Suprapubic skin (tissue), 4 donors: Measurements from ENCODE around the gene MMD2. TPM values are rescaled to one million over a fixed set of nuclear protein-coding genes. Genes with fewer than 3 reads are reported as not detected.

Experiments used
- DNase-seq, 2 donors: peaks; one replicate each; pipeline ENCODE4 v3.0.0-alpha.2; 2019; ENCODE audit warnings: low spot score in 2 of 2
- H3K27ac ChIP-seq: fragments of 200-600 bp; sonication (generic); one replicate; pipeline ENCODE4 v1.5.1; 2019
- H3K27me3 ChIP-seq: fragments of 200-600 bp; sonication (generic); one replicate; pipeline ENCODE4 v1.5.1; 2019
- H3K36me3 ChIP-seq: fragments of 200-600 bp; sonication (generic); one replicate; pipeline ENCODE4 v1.5.1; 2019
- H3K4me1 ChIP-seq: fragments of 200-600 bp; sonication (generic); one replicate; pipeline ENCODE4 v1.5.1; 2019
- H3K4me3 ChIP-seq: fragments of 200-600 bp; sonication (generic); one replicate; pipeline ENCODE4 v1.5.1; 2019; ENCODE audit warnings: mild to moderate bottlenecking
- H3K9me3 ChIP-seq: fragments of 200-600 bp; sonication (generic); one replicate; pipeline ENCODE4 v1.5.1; 2019
- EP300 ChIP-seq: sonication (generic); formaldehyde crosslinking; IDR thresholded peaks from one replicate; pipeline ENCODE4 v1.6.1; 2017; ENCODE audit warnings: antibody characterized with exemption
- POLR2A ChIP-seq, 2 donors: fragments of 450-650 bp; IDR thresholded peaks; one replicate each; pipeline ENCODE4 v1.6.1; 2017; ENCODE audit warnings: antibody characterized with exemption in 2 of 2, mild to moderate bottlenecking in 2 of 2, moderate library complexity in 2 of 2
- POLR2AphosphoS5 ChIP-seq, 3 donors: sonication (generic); formaldehyde crosslinking; IDR thresholded peaks; one replicate each; pipeline ENCODE4 v1.6.1; 2017; ENCODE audit warnings: antibody characterized with exemption in 3 of 3
- WGBS: methylation state at CpG from one replicate; pipeline ENCODE4 v1.1.5; 2018; 5-methylcytosine and 5-hydroxymethylcytosine counted together
- total RNA-seq, 4 donors: library from RNA; depleted of rRNA; stranded (reverse); fragments of >200 nt; gene quantifications; one replicate each; pipeline ENCODE4 v1.1.0, GENCODE V29; 2016
- TF ChIP-seq, protein P1 (sequence below), 2 donors: fragments of 200-600 bp in 1 of 2; fragments of 450-650 bp in 1 of 2; sonication (generic) in 1 of 2; IDR thresholded peaks; one replicate each; pipeline ENCODE4 v1.5.1; 2016 to 2019; ENCODE audit warnings: antibody characterized with exemption in 2 of 2, mild to moderate bottlenecking in 1 of 2, moderate library complexity in 1 of 2

MMD2 gene
- total RNA-seq, 4 donors from 2014 or later: not detected

DNA sequence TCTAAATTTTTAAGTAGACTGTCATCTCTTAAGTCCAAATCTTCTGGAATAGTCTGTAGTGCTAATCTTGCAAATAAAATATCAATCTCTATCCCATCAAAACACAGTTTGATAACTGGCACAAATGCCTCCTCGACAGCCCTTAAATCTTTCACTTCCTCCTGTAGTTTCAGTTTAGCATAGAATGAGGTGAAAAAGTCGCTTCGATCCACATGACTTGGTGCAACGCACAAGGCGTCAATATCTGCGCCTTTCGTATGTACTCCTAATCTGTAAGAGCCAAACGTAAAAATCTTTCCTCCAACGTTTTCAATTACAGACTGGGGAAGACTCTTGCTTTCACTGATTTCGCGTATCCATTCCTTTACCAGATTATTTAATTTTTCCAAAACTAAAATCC, 97.8 kb downstream of the MMD2 start:
- peak overlapping the region; percentile 40 for H3K4me3 ChIP-seq
- TF ChIP-seq POLR2A (IDR thresholded peaks at IDR 0.05): no peak
- TF ChIP-seq EP300: no peak

DNA sequence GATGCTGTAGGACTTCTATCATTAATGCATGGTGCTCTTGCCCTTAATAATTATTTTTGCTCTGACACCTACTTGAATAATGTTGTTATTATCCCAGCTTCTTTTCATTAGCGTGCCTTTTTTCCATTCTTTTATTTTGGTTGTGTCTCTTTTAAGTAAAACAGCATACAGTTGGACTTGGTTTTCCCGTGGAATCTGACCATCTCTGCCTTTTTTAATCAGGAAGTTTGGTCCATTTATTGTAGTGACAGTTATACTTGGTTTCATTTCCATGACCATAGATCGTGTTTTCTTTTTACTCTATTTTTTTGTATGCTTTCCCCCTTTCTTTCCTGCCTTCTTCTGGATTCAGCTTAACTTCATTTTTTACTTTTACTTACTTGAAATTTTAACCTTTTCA, 101.8 kb downstream of the MMD2 start:
- no peaks in the 10 kb centered on the region for H3K36me3 ChIP-seq
- DNase-seq: no peak
- no peaks in the 10 kb centered on the region for H3K4me1 ChIP-seq
- H3K9me3 ChIP-seq: no peaks in the 10 kb centered on the region
- TF ChIP-seq POLR2AphosphoS5 (IDR thresholded peaks at IDR 0.05) (no peak), POLR2A (IDR thresholded peaks at IDR 0.05) (no peak), EP300 (no peak)
- TF ChIP-seq, protein P1, sequence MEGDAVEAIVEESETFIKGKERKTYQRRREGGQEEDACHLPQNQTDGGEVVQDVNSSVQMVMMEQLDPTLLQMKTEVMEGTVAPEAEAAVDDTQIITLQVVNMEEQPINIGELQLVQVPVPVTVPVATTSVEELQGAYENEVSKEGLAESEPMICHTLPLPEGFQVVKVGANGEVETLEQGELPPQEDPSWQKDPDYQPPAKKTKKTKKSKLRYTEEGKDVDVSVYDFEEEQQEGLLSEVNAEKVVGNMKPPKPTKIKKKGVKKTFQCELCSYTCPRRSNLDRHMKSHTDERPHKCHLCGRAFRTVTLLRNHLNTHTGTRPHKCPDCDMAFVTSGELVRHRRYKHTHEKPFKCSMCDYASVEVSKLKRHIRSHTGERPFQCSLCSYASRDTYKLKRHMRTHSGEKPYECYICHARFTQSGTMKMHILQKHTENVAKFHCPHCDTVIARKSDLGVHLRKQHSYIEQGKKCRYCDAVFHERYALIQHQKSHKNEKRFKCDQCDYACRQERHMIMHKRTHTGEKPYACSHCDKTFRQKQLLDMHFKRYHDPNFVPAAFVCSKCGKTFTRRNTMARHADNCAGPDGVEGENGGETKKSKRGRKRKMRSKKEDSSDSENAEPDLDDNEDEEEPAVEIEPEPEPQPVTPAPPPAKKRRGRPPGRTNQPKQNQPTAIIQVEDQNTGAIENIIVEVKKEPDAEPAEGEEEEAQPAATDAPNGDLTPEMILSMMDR (IDR thresholded peaks at IDR 0.05): no peak
- no peak overlapping the region for H3K27ac ChIP-seq
- H3K4me3 ChIP-seq: no peak overlapping the region
- peaks cover 8% of the 10 kb centered on the region for H3K27me3 ChIP-seq
- 89% methylated on average over 3 of the region's 3 CpGs for WGBS

More for the DNA sequence above, 97.8 kb downstream of the MMD2 start:
- Histone ChIP-seq H3K27me3 (peaks cover 19% of the 10 kb centered on the region), H3K4me1 (no peaks in the 10 kb centered on the region), H3K36me3 (no peaks in the 10 kb centered on the region), H3K9me3 (no peaks in the 10 kb centered on the region), H3K27ac (no peak overlapping the region)
- WGBS: 85% methylated on average over 11 of the region's 11 CpGs
- DNase-seq: no peak

DNA sequence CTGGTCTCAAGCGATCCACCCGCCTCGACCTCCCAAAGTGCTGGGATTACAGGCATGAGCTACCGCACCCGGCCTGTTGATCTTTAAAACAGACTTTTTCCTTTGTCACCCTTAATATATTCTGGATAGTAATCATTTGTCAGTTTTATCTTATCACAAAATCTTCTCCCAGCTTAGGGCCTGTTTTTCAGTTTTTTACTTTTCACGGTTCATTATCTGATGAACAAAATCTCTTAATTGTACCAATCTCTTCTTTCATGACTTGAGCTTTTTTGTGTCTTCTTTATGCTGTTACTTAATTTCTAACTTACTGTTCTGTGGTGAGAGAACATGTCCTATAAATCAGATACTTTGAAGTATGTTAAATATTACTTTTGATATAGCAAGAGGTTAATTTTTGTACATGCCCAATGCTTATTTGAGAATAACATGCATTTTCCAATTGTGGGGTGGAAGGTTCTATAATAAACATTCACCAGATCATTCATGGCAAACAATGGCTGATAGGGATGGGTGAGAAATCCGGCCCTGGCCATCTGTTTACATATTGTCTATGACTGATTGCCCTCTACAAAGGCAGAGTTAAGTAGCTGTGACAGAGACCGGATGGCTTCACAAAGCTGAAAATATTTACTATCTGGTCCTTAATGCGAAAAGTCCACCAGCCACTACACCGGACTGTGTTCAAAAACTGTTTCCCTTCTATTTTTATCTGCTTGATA, 102.5 kb downstream of the MMD2 start:
- no peak for DNase-seq
- 84% methylated on average over 10 of the region's 10 CpGs for WGBS
- Histone ChIP-seq H3K36me3 (no peaks in the 10 kb centered on the region), H3K9me3 (no peaks in the 10 kb centered on the region), H3K4me1 (no peaks in the 10 kb centered on the region), H3K27ac (no peak overlapping the region), H3K4me3 (no peak overlapping the region), H3K27me3 (peaks cover 2% of the 10 kb centered on the region)
- TF ChIP-seq, protein P1 (IDR thresholded peaks at IDR 0.05): no peak
- TF ChIP-seq POLR2AphosphoS5 (IDR thresholded peaks at IDR 0.05): no peak
- no peak for TF ChIP-seq EP300

Other genes with a start within 250 kb of the MMD2 start
- 10 to 100 TPM; 26.2 to 81.2 (median 52.2) TPM for gene AP5Z1, start 183.6 kb downstream of the MMD2 start, total RNA-seq
- under 1 TPM in 2 of 4 donors, not detected in 2; 0.11 to 0.30 TPM for gene PAPOLB, start 97.2 kb downstream of the MMD2 start, total RNA-seq
- 1 to 10 TPM; 2.1 to 6.8 (median 3.6) TPM for gene RADIL, start 75.5 kb downstream of the MMD2 start, total RNA-seq
- gene RBAK, start 86.7 kb upstream of the MMD2 start, total RNA-seq: 10 to 100 TPM in 2 of 4 donors, 1 to 10 TPM in 2; 6.4 to 15.0 (median 9.6) TPM
- 10 to 100 TPM; 57.6 to 92.6 (median 71.5) TPM for gene WIPI2, start 231.0 kb upstream of the MMD2 start, total RNA-seq